NCI-H524 (cell line): ENCODE data around the gene LCP2.

Source experiments
- DNase-seq, 2 experiments: peaks; one replicate each; lab custom pipeline; 2025; lab: John Stamatoyannopoulos, UW

The LCP2 gene

GRCh38 chr5:170297589-170298462 lies at the start of gene LCP2:
LCP2 (minus strand) TSS chr5:170297777; CDS start chr5:170297611, 166 bp downstream.
- no peak for DNase-seq

- DNase-seq: no peak
Observed at GRCh38 chr5:170347022-170347567, 49.5 kb upstream of the LCP2 start.

GRCh38 chr5:170345971-170346370 lies 48.4 kb upstream of the LCP2 start:
- no peak for DNase-seq

- no peak for DNase-seq
Observed at GRCh38 chr5:170343177-170343576, 45.6 kb upstream of the LCP2 start.

- no peak for DNase-seq
Observed at GRCh38 chr5:170342153-170342725, 44.7 kb upstream of the LCP2 start.

- no peak for DNase-seq
Observed at GRCh38 chr5:170341545-170341944, 44.0 kb upstream of the LCP2 start.

- no peak for DNase-seq
Observed at GRCh38 chr5:170339780-170340167, 42.2 kb upstream of the LCP2 start.

- DNase-seq: no peak
Observed at GRCh38 chr5:170338933-170339779, 41.6 kb upstream of the LCP2 start.

GRCh38 chr5:170338291-170338690 lies 40.7 kb upstream of the LCP2 start:
- no peak for DNase-seq

GRCh38 chr5:170337045-170337733 lies 39.6 kb upstream of the LCP2 start:
- no peak for DNase-seq

- DNase-seq: no peak
Observed at GRCh38 chr5:170336065-170336464, 38.5 kb upstream of the LCP2 start.

GRCh38 chr5:170334626-170335025 lies 37.0 kb upstream of the LCP2 start:
- no peak for DNase-seq

- DNase-seq: no peak
Observed at GRCh38 chr5:170333161-170333910, 35.8 kb upstream of the LCP2 start.

GRCh38 chr5:170332058-170332457 lies 34.5 kb upstream of the LCP2 start:
- no peak for DNase-seq

- no peak for DNase-seq
Observed at GRCh38 chr5:170330568-170331054, 33.0 kb upstream of the LCP2 start.

- DNase-seq: no peak
Observed at GRCh38 chr5:170329524-170329923, 31.9 kb upstream of the LCP2 start.

GRCh38 chr5:170327829-170328228 lies 30.3 kb upstream of the LCP2 start:
- DNase-seq: no peak

- no peak for DNase-seq
Observed at GRCh38 chr5:170327168-170327567, 29.6 kb upstream of the LCP2 start.

- no peak for DNase-seq
Observed at GRCh38 chr5:170319301-170319700, 21.7 kb upstream of the LCP2 start.

- no peak for DNase-seq
Observed at GRCh38 chr5:170317499-170317898, 19.9 kb upstream of the LCP2 start.

GRCh38 chr5:170316937-170317336 lies 19.4 kb upstream of the LCP2 start:
- DNase-seq: no peak
